Activated B cell treated with CpG ODN at 0.5 μM for 24 hours (primary cell): ENCODE data around the gene SCAMP4. TPM values are rescaled to one million over a fixed set of nuclear protein-coding genes. Genes with fewer than 3 reads are reported as not detected.
"Not testable (repeated sequence)": the region's sequence is repeated elsewhere in the genome, so short reads cannot be mapped to it uniquely, and the experiment has no call there.

ENCODE experiments used
- ATAC-seq: fragments of 200-7000 bp; cut with Tn5 transposase; one replicate; pipeline ENCODE4 v1.10.0; 2021; ENCODE audit warnings: low read depth, mild to moderate bottlenecking, moderate library complexity
- CTCF ChIA-PET: fragments of 350-600 bp; sonication (Branson Sonifier 250); formaldehyde crosslinking; loops from one replicate; lab custom pipeline; 2021; ENCODE audit warnings: antibody characterized with exemption; lab: Charles Lee
- POLR2A ChIA-PET: fragments of 350-600 bp; sonication (Branson Sonifier 250); formaldehyde crosslinking; loops from one replicate; lab custom pipeline; 2021; ENCODE audit warnings: antibody characterized with exemption; lab: Charles Lee
- DNase-seq: peaks from one replicate; pipeline ENCODE4 v3.0.0; 2022
- H3K27ac Mint-ChIP-seq: one replicate; pipeline ENCODE4 v1.8.0; 2020; ENCODE audit warnings: mixed read lengths
- H3K27me3 Mint-ChIP-seq: one replicate; pipeline ENCODE4 v1.8.0; 2021; ENCODE audit warnings: mixed read lengths
- H3K36me3 Mint-ChIP-seq: one replicate; pipeline ENCODE4 v1.8.0; 2021; ENCODE audit warnings: low read depth, mixed read lengths
- H3K4me1 Mint-ChIP-seq: one replicate; pipeline ENCODE4 v1.8.0; 2021; ENCODE audit warnings: mixed read lengths
- H3K4me3 Mint-ChIP-seq: one replicate; pipeline ENCODE4 v1.8.0; 2020; ENCODE audit warnings: mild to moderate bottlenecking, mixed read lengths
- H3K9me3 Mint-ChIP-seq: one replicate; pipeline ENCODE4 v1.8.0; 2020; ENCODE audit warnings: mixed read lengths
- CTCF ChIP-seq: fragments of 200-600 bp; IDR thresholded peaks from one replicate; pipeline ENCODE4 v1.8.0; 2022; ENCODE audit warnings: antibody characterized with exemption, mild to moderate bottlenecking
- intact Hi-C: fragments of 100-400 bp; cut with micrococcal nuclease; formaldehyde crosslinking; loops from one replicate; pipeline ENCODE4 v1.15.1; 2024
- total RNA-seq: library from RNA; stranded (reverse); gene quantifications from 2 replicates; pipeline ENCODE4 v1.2.3, GENCODE V29; 2022

The SCAMP4 gene
- total RNA-seq, 1 donor from 2014 or later, result 59.7 TPM

GRCh38 chr19:1879982-1880381 is 25.2 kb upstream of the SCAMP4 start:
- peaks cover 19% of the 10 kb centered on the region for H3K36me3 Mint-ChIP-seq
- ATAC-seq, H3K4me3 Mint-ChIP-seq, POLR2A ChIA-PET, CTCF ChIA-PET, intact Hi-C loops, H3K27me3 Mint-ChIP-seq, H3K9me3 Mint-ChIP-seq, H3K27ac Mint-ChIP-seq, DNase-seq: not testable (repeated sequence)
- peaks cover 41% of the 10 kb centered on the region for H3K4me1 Mint-ChIP-seq

- Mint-ChIP-seq H3K4me3 (no peak overlapping the region), H3K9me3 (no peaks in the 10 kb centered on the region), H3K4me1 (peaks cover 39% of the 10 kb centered on the region), H3K27me3 (no peaks in the 10 kb centered on the region), H3K27ac (no peak overlapping the region), H3K36me3 (peaks cover 14% of the 10 kb centered on the region)
- no peak for ATAC-seq
- no peak for TF ChIP-seq CTCF
- ChIA-PET CTCF (no interaction called here), POLR2A (interaction anchor here (0.6 kb wide), 1 partner anchor 65 kb away, joined by 3 read pairs; no protein-coding TSS in a partner anchor)
- no peak for DNase-seq
- intact Hi-C loops, result no loop called here
Measured at GRCh38 chr19:1880611-1881392, 24.4 kb upstream of the SCAMP4 start.

GRCh38 chr19:1881393-1882088 is 23.7 kb upstream of the SCAMP4 start:
- H3K27ac Mint-ChIP-seq, DNase-seq, H3K27me3 Mint-ChIP-seq, H3K4me3 Mint-ChIP-seq, H3K9me3 Mint-ChIP-seq, ATAC-seq, CTCF ChIA-PET, intact Hi-C loops: not testable (repeated sequence)
- Mint-ChIP-seq H3K4me1 (peaks cover 35% of the 10 kb centered on the region), H3K36me3 (peaks cover 11% of the 10 kb centered on the region)
- POLR2A ChIA-PET, result interaction anchor here (1.0 kb wide), 1 partner anchor 16 kb away, joined by 3 read pairs; no protein-coding TSS in a partner anchor

- peaks cover 39% of the 10 kb centered on the region for H3K4me1 Mint-ChIP-seq
- no peaks in the 10 kb centered on the region for H3K9me3 Mint-ChIP-seq
- CTCF ChIA-PET, result no interaction called here
- H3K4me3 Mint-ChIP-seq, result peak overlapping the region; percentile 58
- peaks cover 11% of the 10 kb centered on the region for H3K36me3 Mint-ChIP-seq
- POLR2A ChIA-PET, result interaction anchor here (1.0 to 1.9 kb wide), 2 partner anchors 15 to 22 kb away, joined by 3 to 5 read pairs; no protein-coding TSS in a partner anchor
- no peak for DNase-seq
- intact Hi-C loops, result no loop called here
- H3K27me3 Mint-ChIP-seq, result no peaks in the 10 kb centered on the region
- H3K27ac Mint-ChIP-seq, result peak overlapping the region; percentile 61
- ATAC-seq, result no peak
- TF ChIP-seq CTCF, result no peak
Measured at GRCh38 chr19:1882089-1882785, 23.0 kb upstream of the SCAMP4 start.

- Mint-ChIP-seq H3K36me3 (peaks cover 11% of the 10 kb centered on the region), H3K9me3 (no peaks in the 10 kb centered on the region), H3K4me3 (peak overlapping the region; percentile 93), H3K4me1 (peaks cover 41% of the 10 kb centered on the region), H3K27me3 (no peaks in the 10 kb centered on the region), H3K27ac (peak overlapping the region; percentile 82)
- DNase-seq (no peak), ATAC-seq (no peak)
- TF ChIP-seq CTCF, result no peak
- intact Hi-C loops, result no loop called here
- ChIA-PET CTCF (no interaction called here), POLR2A (interaction anchor here (1.9 kb wide), 1 partner anchor 21 kb away, joined by 5 read pairs; no protein-coding TSS in a partner anchor)
Measured at GRCh38 chr19:1882786-1883692, 22.2 kb upstream of the SCAMP4 start.
